H1 (cell line): ENCODE data around the gene MGAT5. TPM values are rescaled to one million over a fixed set of nuclear protein-coding genes. Genes with fewer than 3 reads are reported as not detected.

Experiments
- CTCF ChIA-PET: fragments of 300-600 bp; sonication (Branson Sonifier 250); formaldehyde crosslinking; loops from one replicate; lab custom pipeline; 2021; ENCODE audit not compliant: partially characterized antibody; lab: Charles Lee
- POLR2A ChIA-PET: fragments of 300-600 bp; sonication (Branson Sonifier 250); formaldehyde crosslinking; loops from one replicate; lab custom pipeline; 2021; ENCODE audit warnings: inconsistent platforms; ENCODE audit not compliant: partially characterized antibody; lab: Charles Lee
- DNase-seq, 2 experiments: peaks; one replicate each; pipeline versions ENCODE4 v3.0.0 to v3.0.0-alpha.2; 2010 to 2022; ENCODE audit warnings: low spot score in 2 of 2, low read depth in 1 of 2, mixed read lengths in 1 of 2
- FAIRE-seq: peaks from 2 replicates; lab custom pipeline; 2011; peaks lifted over from hg19 to GRCh38; lab: Jason Lieb, UNC
- H2AFZ ChIP-seq: 2 replicates; pipeline ENCODE4 v1.8.1; 2012; ENCODE audit warnings: low read length, inconsistent platforms
- H2AK5ac ChIP-seq: 2 replicates; pipeline ENCODE4 v1.6.1; 2013; ENCODE audit warnings: low read depth, low read length
- H2BK120ac ChIP-seq: replicated peaks from 2 replicates; pipeline ENCODE3; 2013; ENCODE audit warnings: low read depth, low read length, inconsistent platforms
- H2BK12ac ChIP-seq: 2 replicates; pipeline ENCODE4 v1.6.1; 2013; ENCODE audit warnings: low read depth, low read length
- H2BK15ac ChIP-seq: 2 replicates; pipeline ENCODE4 v1.6.1; 2013; ENCODE audit warnings: low read length
- H2BK20ac ChIP-seq: 2 replicates; pipeline ENCODE4 v1.6.1; 2013; ENCODE audit warnings: low read length
- H2BK5ac ChIP-seq: 2 replicates; pipeline ENCODE4 v1.6.1; 2013; ENCODE audit warnings: low read depth, low read length
- H3K14ac ChIP-seq: 2 replicates; pipeline ENCODE4 v1.6.1; 2013; ENCODE audit warnings: inconsistent platforms; ENCODE audit not compliant: insufficient read length
- H3K18ac ChIP-seq: 2 replicates; pipeline ENCODE4 v1.6.1; 2013; ENCODE audit warnings: low read length; ENCODE audit errors: extremely low read depth
- H3K23ac ChIP-seq: 2 replicates; pipeline ENCODE4 v1.6.1; 2013; ENCODE audit warnings: inconsistent platforms; ENCODE audit not compliant: insufficient read length
- H3K23me2 ChIP-seq: 2 replicates; pipeline ENCODE4 v1.6.1; 2013; ENCODE audit warnings: low read depth, low read length
- H3K27ac ChIP-seq: 2 replicates; pipeline ENCODE4 v1.6.1; 2011; ENCODE audit warnings: low read depth, low read length, inconsistent platforms
- H3K27me3 ChIP-seq, 4 experiments: replicated peaks in 1 of 4; 1 replicate in 1 of 4; 2 replicates in 3 of 4; pipeline versions ENCODE4 v1.6.1 to v1.8.1; 2011 to 2013; ENCODE audit warnings: low read length in 3 of 4, mild to moderate bottlenecking in 3 of 4, inconsistent platforms in 2 of 4, mixed read lengths in 2 of 4, moderate library complexity in 1 of 4; ENCODE audit not compliant: control insufficient read depth in 3 of 4, insufficient read depth in 3 of 4; ENCODE audit errors: extremely low read depth in 1 of 4
- H3K36me3 ChIP-seq, 4 experiments: 2 replicates each; pipeline versions ENCODE4 v1.6.1 to v1.8.1; 2011 to 2013; ENCODE audit warnings: mild to moderate bottlenecking in 4 of 4, low read length in 3 of 4, moderate library complexity in 2 of 4, control low read depth in 1 of 4, inconsistent platforms in 1 of 4; ENCODE audit not compliant: insufficient read depth in 4 of 4, control insufficient read depth in 2 of 4
- H3K4ac ChIP-seq: replicated peaks from 2 replicates; pipeline ENCODE3; 2013; ENCODE audit warnings: low read length, low read depth, mixed read lengths, inconsistent platforms; ENCODE audit not compliant: insufficient read length
- H3K4me1 ChIP-seq, 4 experiments: replicated peaks in 1 of 4; 1 replicate in 1 of 4; 2 replicates in 3 of 4; pipeline versions ENCODE4 v1.6.1 to v1.8.1; 2011 to 2013; ENCODE audit warnings: low read length in 3 of 4, inconsistent platforms in 2 of 4, mixed read lengths in 1 of 4; ENCODE audit not compliant: insufficient read depth in 4 of 4, control insufficient read depth in 3 of 4
- H3K4me2 ChIP-seq, 2 experiments: 2 replicates each; pipeline versions ENCODE4 v1.6.1 to v1.8.1; 2011 to 2013; ENCODE audit warnings: low read depth in 2 of 2, low read length in 2 of 2, control low read depth in 1 of 2, inconsistent platforms in 1 of 2, mild to moderate bottlenecking in 1 of 2; ENCODE audit not compliant: insufficient read depth in 1 of 2
- H3K4me3 ChIP-seq, 4 experiments: fragments of 200-600, 300-600 bp in 1 of 4; sonication (generic), shearing (Covaris generic), sonication (Bioruptor Twin) in 1 of 4; 2 replicates each; pipeline versions ENCODE4 v1.5.1 to v1.8.1; 2011 to 2016; ENCODE audit warnings: low read length in 4 of 4, low read depth in 3 of 4, control low read depth in 2 of 4, inconsistent platforms in 2 of 4, mild to moderate bottlenecking in 2 of 4, mixed read lengths in 1 of 4, moderate library complexity in 1 of 4; ENCODE audit not compliant: insufficient read depth in 2 of 4; ENCODE audit errors: extremely low read depth in 1 of 4
- H3K56ac ChIP-seq: replicated peaks from 2 replicates; pipeline ENCODE3; 2013; ENCODE audit warnings: low read depth, mild to moderate bottlenecking, mixed read lengths, low read length, inconsistent platforms; ENCODE audit not compliant: insufficient read length
- H3K79me1 ChIP-seq: 2 replicates; pipeline ENCODE4 v1.6.1; 2013; ENCODE audit warnings: low read depth, low read length, control low read depth
- H3K79me2 ChIP-seq, 2 experiments: 2 replicates each; pipeline versions ENCODE4 v1.6.1 to v1.8.1; 2012 to 2013; ENCODE audit warnings: low read length in 2 of 2, mild to moderate bottlenecking in 2 of 2, inconsistent platforms in 1 of 2; ENCODE audit not compliant: insufficient read depth in 2 of 2, control insufficient read depth in 1 of 2
- H3K9ac ChIP-seq, 4 experiments: replicated peaks in 1 of 4; 1 replicate in 1 of 4; 2 replicates in 3 of 4; pipeline versions ENCODE4 v1.6.1 to v1.8.1; 2011 to 2013; ENCODE audit warnings: low read depth in 3 of 4, low read length in 3 of 4, control low read depth in 2 of 4, mild to moderate bottlenecking in 2 of 4, moderate library complexity in 2 of 4, inconsistent platforms in 1 of 4; ENCODE audit errors: extremely low read depth in 1 of 4
- H3K9me3 ChIP-seq, 2 experiments: 2 replicates each; pipeline versions ENCODE4 v1.6.1 to v1.8.1; 2012 to 2013; ENCODE audit warnings: mild to moderate bottlenecking in 2 of 2, moderate library complexity in 2 of 2, control low read depth in 1 of 2, inconsistent platforms in 1 of 2, low read depth in 1 of 2, low read length in 1 of 2, mixed read lengths in 1 of 2; ENCODE audit not compliant: insufficient read depth in 2 of 2
- H4K20me1 ChIP-seq, 2 experiments: replicated peaks in 1 of 2; 2 replicates each; pipeline versions ENCODE3 to v1.8.1; 2011 to 2013; ENCODE audit warnings: inconsistent platforms in 2 of 2, low read length in 2 of 2, mild to moderate bottlenecking in 1 of 2; ENCODE audit not compliant: insufficient read depth in 2 of 2, control insufficient read depth in 1 of 2
- H4K5ac ChIP-seq: 2 replicates; pipeline ENCODE4 v1.6.1; 2013; ENCODE audit warnings: low read length, low read depth, mixed read lengths, inconsistent platforms; ENCODE audit not compliant: insufficient read length
- H4K8ac ChIP-seq: 2 replicates; pipeline ENCODE4 v1.8.0; 2013; ENCODE audit warnings: mild to moderate bottlenecking, moderate library complexity, low read length, inconsistent platforms; ENCODE audit not compliant: insufficient read depth; ENCODE audit errors: extremely low read depth
- H4K91ac ChIP-seq: replicated peaks from 2 replicates; pipeline ENCODE3; 2013; ENCODE audit warnings: low read length, mixed read lengths, inconsistent platforms; ENCODE audit not compliant: insufficient read length
- CTBP2 ChIP-seq: IDR thresholded peaks from 2 replicates; pipeline ENCODE4 v1.7.0; 2011; ENCODE audit warnings: borderline replicate concordance, mild to moderate bottlenecking, moderate library complexity, mixed read lengths, low read length; ENCODE audit not compliant: insufficient read depth, insufficient read length
- HDAC2 ChIP-seq, 2 experiments: fragments of 300-600 bp in 1 of 2; sonication (generic) in 1 of 2; IDR thresholded peaks; 2 replicates each; pipeline ENCODE4 v1.6.1; 2011 to 2012; ENCODE audit warnings: low read depth in 2 of 2, low read length in 2 of 2, mild to moderate bottlenecking in 2 of 2, moderate library complexity in 2 of 2, borderline replicate concordance in 1 of 2, inconsistent platforms in 1 of 2
- HDAC6 ChIP-seq: IDR thresholded peaks from one replicate; pipeline ENCODE4 v1.7.1; 2012; ENCODE audit warnings: low read depth, mild to moderate bottlenecking, inconsistent platforms, low read length, moderate library complexity
- JUN ChIP-seq: IDR thresholded peaks from 2 replicates; pipeline ENCODE4 v1.6.1; 2011; ENCODE audit warnings: low read depth, mild to moderate bottlenecking, improper control_type of control experiment, low read length
- NANOG ChIP-seq: IDR thresholded peaks from 2 replicates; pipeline ENCODE4 v1.6.1; 2011; ENCODE audit warnings: low read length, low read depth, mild to moderate bottlenecking, inconsistent platforms; ENCODE audit not compliant: insufficient read depth, poor library complexity, severe bottlenecking
- SUZ12 ChIP-seq: fragments of 200-600 bp; sonication (generic); IDR thresholded peaks from 2 replicates; pipeline ENCODE4 v1.6.1; 2012; ENCODE audit warnings: mild to moderate bottlenecking, inconsistent platforms, low read length, moderate library complexity, mixed read lengths
- TBP ChIP-seq: IDR thresholded peaks from 2 replicates; pipeline ENCODE4 v1.6.1; 2011; ENCODE audit warnings: low read depth, low read length, improper control_type of control experiment
- WGBS, 2 experiments: shearing (Covaris generic) in 1 of 2; methylation state at CpG; one replicate each; pipeline versions ENCODE4 v1.1.6 to v1.1.7; 2013 to 2015; ENCODE audit warnings: low lambda C conversion rate in 2 of 2, mixed read lengths in 2 of 2, inconsistent platforms in 1 of 2, low coverage in 1 of 2, missing lambda C conversion rate in 1 of 2; ENCODE audit not compliant: insufficient replicate concordance in 2 of 2, insufficient coverage in 1 of 2, insufficient read length in 1 of 2; ENCODE audit errors: extremely low coverage in 1 of 2, missing lambda C conversion rate in 1 of 2; 5-methylcytosine and 5-hydroxymethylcytosine counted together
- polyA plus RNA-seq, 7 experiments: library from polyadenylated mRNA; depleted of rRNA in 3 of 7; stranded (reverse) in 5 of 7; unstranded in 2 of 7; fragments of >200 nt in 5 of 7; fragments of 200-250 nt in 2 of 7; gene quantifications; 1 replicate in 5 of 7; 2 replicates in 1 of 7; 4 replicates in 1 of 7; pipeline versions ENCODE4 v1.2.1 to v1.2.3, GENCODE V29; 2011 to 2013; ENCODE audit warnings: missing spikeins in 2 of 7, mixed read lengths in 2 of 7
- total RNA-seq: library from RNA; stranded (reverse); fragmentation: NEBNext Ultra II Directional; extraction: Animal tissue kit (Norgen Biotek cat#: 25700); gene quantifications from 2 replicates; pipeline ENCODE4 v1.2.1, GENCODE V29; 2021
- TF ChIP-seq, protein P1 (sequence below): IDR thresholded peaks from 2 replicates; pipeline ENCODE4 v1.6.1; 2012; ENCODE audit warnings: inconsistent platforms

Gene MGAT5
- total and polyA plus RNA-seq, 2 of the 8 experiments (the other 6 are each of a cell fraction or from before 2014, with no cell fraction given), result 11.2 to 49.2 TPM

DNA sequence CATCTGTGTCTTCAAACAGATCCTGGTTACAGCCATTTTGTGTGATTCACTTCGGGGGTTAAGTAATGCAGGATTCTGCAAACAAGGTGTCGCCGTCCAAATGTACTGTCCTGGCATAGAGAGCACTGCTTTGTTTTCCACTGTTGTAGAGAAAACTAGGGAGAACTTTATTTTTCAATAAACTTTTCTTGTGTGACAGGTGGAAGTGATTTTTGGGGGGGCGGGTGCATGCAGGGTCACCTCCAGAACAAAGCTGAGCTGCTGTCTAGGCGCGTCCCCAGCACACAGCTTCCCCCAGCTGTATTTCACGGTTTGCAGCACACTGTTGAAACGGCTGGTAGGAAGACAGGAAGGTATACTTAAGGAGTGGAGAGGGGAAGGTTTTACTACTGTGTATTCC is 200.6 kb downstream of the MGAT5 start:
- H3K23ac ChIP-seq, result no peak overlapping the region
- H3K36me3 ChIP-seq, result no peaks in the 10 kb centered on the region; a peak in 2 of 8 replicates
- CTCF ChIA-PET, result interaction anchor here (0.9 to 5.7 kb wide), 6 partner anchors 14 to 1255 kb away, joined by 3 to 34 read pairs (median 4); no protein-coding TSS in a partner anchor
- H4K20me1 ChIP-seq, result no peaks in the 10 kb centered on the region
- no peak overlapping the region for H2AFZ ChIP-seq
- FAIRE-seq (no peak), DNase-seq (no peak)
- H3K4me1 ChIP-seq, result no peaks in the 10 kb centered on the region; a peak in 2 of 7 replicates
- H3K79me1 ChIP-seq, result no peaks in the 10 kb centered on the region
- H3K9me3 ChIP-seq, result no peaks in the 10 kb centered on the region
- no peak overlapping the region for H2BK12ac ChIP-seq
- H2BK120ac ChIP-seq, result no peak overlapping the region
- H3K79me2 ChIP-seq, result no peaks in the 10 kb centered on the region
- H4K91ac ChIP-seq, result no peak overlapping the region
- no peak overlapping the region for H3K4me3 ChIP-seq
- H4K8ac ChIP-seq, result no peak overlapping the region
- no peak overlapping the region for H2BK15ac ChIP-seq
- H3K4ac ChIP-seq, result no peak overlapping the region
- no peak for TF ChIP-seq TBP
- TF ChIP-seq, protein P1, sequence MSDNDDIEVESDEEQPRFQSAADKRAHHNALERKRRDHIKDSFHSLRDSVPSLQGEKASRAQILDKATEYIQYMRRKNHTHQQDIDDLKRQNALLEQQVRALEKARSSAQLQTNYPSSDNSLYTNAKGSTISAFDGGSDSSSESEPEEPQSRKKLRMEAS, result no peak
- no peak for TF ChIP-seq JUN
- no peak for TF ChIP-seq SUZ12
- TF ChIP-seq HDAC2 (IDR thresholded peaks at IDR 0.05; ENCODE audit: borderline replicate concordance in 1 of 2, low read depth in 2 of 2, low read length in 2 of 2), result no peak
- no peak for TF ChIP-seq HDAC6
- no peak for TF ChIP-seq CTBP2
- no peak for TF ChIP-seq NANOG
- no peak overlapping the region for H2AK5ac ChIP-seq
- H2BK5ac ChIP-seq, result no peak overlapping the region
- no peak overlapping the region for H4K5ac ChIP-seq
- no peaks in the 10 kb centered on the region for H3K27me3 ChIP-seq
- no peak overlapping the region for H3K56ac ChIP-seq
- H3K23me2 ChIP-seq, result no peaks in the 10 kb centered on the region
- H3K18ac ChIP-seq, result no peak overlapping the region
- POLR2A ChIA-PET, result no interaction called here
- no peak overlapping the region for H3K4me2 ChIP-seq
- H3K9ac ChIP-seq, result no peak overlapping the region
- H2BK20ac ChIP-seq, result no peak overlapping the region
- no peak overlapping the region for H3K14ac ChIP-seq
- no peak overlapping the region for H3K27ac ChIP-seq
- 89% methylated on average over 8 of the region's 8 CpGs; no CpG with 5 or more reads in 1 of the 2 experiments for WGBS, 2 experiments
